GM06990 (cell line): ENCODE results near the gene EGF.

ENCODE experiments used
- DNase-seq: peaks from one replicate; pipeline ENCODE4 v3.0.0-alpha.2; 2011; ENCODE audit not compliant: insufficient read length; ENCODE audit errors: extremely low read depth
- H3K27me3 ChIP-seq: replicated peaks from 2 replicates; pipeline ENCODE4 v1.6.0; 2011; ENCODE audit warnings: low read length; ENCODE audit not compliant: control insufficient read depth, insufficient read depth
- H3K36me3 ChIP-seq: 2 replicates; pipeline ENCODE4 v1.5.1; 2011; ENCODE audit warnings: low read length; ENCODE audit not compliant: control insufficient read depth, insufficient read depth
- H3K4me3 ChIP-seq: replicated peaks from 2 replicates; pipeline ENCODE4 v1.5.1; 2011; ENCODE audit warnings: low read depth, mild to moderate bottlenecking, control low read depth, low read length
- CTCF ChIP-seq: IDR thresholded peaks from 2 replicates; pipeline ENCODE4 v1.5.1; 2011; ENCODE audit warnings: low read length, control low read depth, mild to moderate bottlenecking, inconsistent platforms; ENCODE audit not compliant: insufficient read depth, poor library complexity, severe bottlenecking

Gene EGF

GRCh38 chr4:110046588-110047049 is 133.9 kb downstream of the EGF start:
- H3K4me3 ChIP-seq = no peak overlapping the region
- no peak for TF ChIP-seq CTCF
- no peaks in the 10 kb centered on the region for H3K27me3 ChIP-seq
- no peaks in the 10 kb centered on the region for H3K36me3 ChIP-seq
- no peak for DNase-seq

GRCh38 chr4:110049951-110050925 is 137.6 kb downstream of the EGF start:
- Histone ChIP-seq H3K36me3 (no peaks in the 10 kb centered on the region), H3K4me3 (no peak overlapping the region), H3K27me3 (no peaks in the 10 kb centered on the region)
- peak; percentile 73 for TF ChIP-seq CTCF
- DNase-seq = no peak

GRCh38 chr4:110055158-110055768 is 142.6 kb downstream of the EGF start:
- Histone ChIP-seq H3K27me3 (no peaks in the 10 kb centered on the region), H3K4me3 (no peak overlapping the region), H3K36me3 (no peaks in the 10 kb centered on the region)
- peak; percentile 33 for DNase-seq
- no peak for TF ChIP-seq CTCF

GRCh38 chr4:110058677-110059076 is 146.0 kb downstream of the EGF start:
- no peak for DNase-seq
- no peak for TF ChIP-seq CTCF
- Histone ChIP-seq H3K27me3 (no peaks in the 10 kb centered on the region), H3K36me3 (no peaks in the 10 kb centered on the region), H3K4me3 (no peak overlapping the region)

GRCh38 chr4:110059556-110060191 is 147.0 kb downstream of the EGF start:
- Histone ChIP-seq H3K4me3 (no peak overlapping the region), H3K27me3 (no peaks in the 10 kb centered on the region), H3K36me3 (no peaks in the 10 kb centered on the region)
- TF ChIP-seq CTCF = no peak
- peak; percentile 54 for DNase-seq
